Activated naive CD4-positive, alpha-beta T cell treated with anti-CD3 and anti-CD28 coated beads, Interleukin-2, amount 50 U/mL, for 24 hours (primary cell): ENCODE measurements around the gene REM2.

Source experiments
- H3K27ac Mint-ChIP-seq: one replicate; pipeline ENCODE4 v1.8.0; 2021; ENCODE audit warnings: mild to moderate bottlenecking, mixed read lengths
- H3K27me3 Mint-ChIP-seq: one replicate; pipeline ENCODE4 v1.8.0; 2021; ENCODE audit warnings: mixed read lengths
- H3K36me3 Mint-ChIP-seq: one replicate; pipeline ENCODE4 v1.8.0; 2021; ENCODE audit warnings: mixed read lengths
- H3K4me1 Mint-ChIP-seq: one replicate; pipeline ENCODE4 v1.8.0; 2021; ENCODE audit warnings: mixed read lengths
- H3K4me3 Mint-ChIP-seq: one replicate; pipeline ENCODE4 v1.8.0; 2021; ENCODE audit warnings: mild to moderate bottlenecking, mixed read lengths
- H3K9me3 Mint-ChIP-seq: one replicate; pipeline ENCODE4 v1.8.0; 2021; ENCODE audit warnings: mixed read lengths

REM2 gene

GRCh38 chr14:22861651-22862050, 21.4 kb upstream of the REM2 start:
- Mint-ChIP-seq H3K9me3 (no peaks in the 10 kb centered on the region), H3K4me1 (peaks cover 31% of the 10 kb centered on the region), H3K36me3 (no peaks in the 10 kb centered on the region), H3K27ac (no peak overlapping the region), H3K4me3 (no peak overlapping the region), H3K27me3 (no peaks in the 10 kb centered on the region)

GRCh38 chr14:22864979-22865378, 18.0 kb upstream of the REM2 start:
- Mint-ChIP-seq H3K27ac (no peak overlapping the region), H3K27me3 (no peaks in the 10 kb centered on the region), H3K36me3 (no peaks in the 10 kb centered on the region), H3K4me3 (no peak overlapping the region), H3K4me1 (peaks cover 16% of the 10 kb centered on the region), H3K9me3 (no peaks in the 10 kb centered on the region)

GRCh38 chr14:22865424-22866405, 17.3 kb upstream of the REM2 start:
- Mint-ChIP-seq H3K4me1 (peaks cover 22% of the 10 kb centered on the region), H3K36me3 (no peaks in the 10 kb centered on the region), H3K9me3 (no peaks in the 10 kb centered on the region), H3K27me3 (no peaks in the 10 kb centered on the region), H3K4me3 (no peak overlapping the region), H3K27ac (no peak overlapping the region)

- Mint-ChIP-seq H3K4me3 (no peak overlapping the region), H3K9me3 (no peaks in the 10 kb centered on the region), H3K27ac (no peak overlapping the region), H3K36me3 (no peaks in the 10 kb centered on the region), H3K27me3 (no peaks in the 10 kb centered on the region), H3K4me1 (peaks cover 26% of the 10 kb centered on the region)
These were observed 16.1 kb upstream of the REM2 start for GRCh38 chr14:22866874-22867273.

GRCh38 chr14:22870811-22871223, 12.2 kb upstream of the REM2 start:
- H3K9me3 Mint-ChIP-seq, result no peaks in the 10 kb centered on the region
- peaks cover 39% of the 10 kb centered on the region for H3K4me1 Mint-ChIP-seq
- no peaks in the 10 kb centered on the region for H3K27me3 Mint-ChIP-seq
- H3K27ac Mint-ChIP-seq, result peak overlapping the region; percentile 99
- H3K4me3 Mint-ChIP-seq, result peak overlapping the region; percentile 97
- no peaks in the 10 kb centered on the region for H3K36me3 Mint-ChIP-seq

GRCh38 chr14:22871224-22872032, 11.6 kb upstream of the REM2 start, which contains the start of gene LRP10:
Gene LRP10, plus strand, starts transcription at chr14:22871740. Its CDS starts 564 bp downstream, at chr14:22872304.
- Mint-ChIP-seq H3K4me1 (peaks cover 37% of the 10 kb centered on the region), H3K27ac (peak within 1 kb of the TSS; percentile 99), H3K9me3 (no peaks in the 10 kb centered on the region), H3K27me3 (no peaks in the 10 kb centered on the region), H3K4me3 (peak within 1 kb of the TSS; percentile 97), H3K36me3 (peaks cover 3% of the 10 kb centered on the region)

GRCh38 chr14:22872033-22872832, 10.8 kb upstream of the REM2 start:
- Mint-ChIP-seq H3K9me3 (no peaks in the 10 kb centered on the region), H3K27ac (peak overlapping the region; percentile 98), H3K4me1 (peaks cover 33% of the 10 kb centered on the region), H3K4me3 (peak overlapping the region; percentile 97), H3K27me3 (no peaks in the 10 kb centered on the region), H3K36me3 (peaks cover 3% of the 10 kb centered on the region)

GRCh38 chr14:22872833-22873520, 10.0 kb upstream of the REM2 start:
- H3K4me1 Mint-ChIP-seq, result peaks cover 33% of the 10 kb centered on the region
- peak overlapping the region; percentile 90 for H3K4me3 Mint-ChIP-seq
- no peaks in the 10 kb centered on the region for H3K27me3 Mint-ChIP-seq
- H3K36me3 Mint-ChIP-seq, result peaks cover 4% of the 10 kb centered on the region
- no peaks in the 10 kb centered on the region for H3K9me3 Mint-ChIP-seq
- peak overlapping the region; percentile 98 for H3K27ac Mint-ChIP-seq

GRCh38 chr14:22875003-22875747, 7.8 kb upstream of the REM2 start:
- Mint-ChIP-seq H3K27me3 (no peaks in the 10 kb centered on the region), H3K4me3 (no peak overlapping the region), H3K36me3 (peaks cover 8% of the 10 kb centered on the region), H3K4me1 (peaks cover 32% of the 10 kb centered on the region), H3K9me3 (no peaks in the 10 kb centered on the region), H3K27ac (no peak overlapping the region)

GRCh38 chr14:22875748-22876319, 7.2 kb upstream of the REM2 start:
- no peaks in the 10 kb centered on the region for H3K27me3 Mint-ChIP-seq
- H3K4me3 Mint-ChIP-seq, result no peak overlapping the region
- H3K27ac Mint-ChIP-seq, result no peak overlapping the region
- peaks cover 26% of the 10 kb centered on the region for H3K4me1 Mint-ChIP-seq
- H3K36me3 Mint-ChIP-seq, result peaks cover 8% of the 10 kb centered on the region
- no peaks in the 10 kb centered on the region for H3K9me3 Mint-ChIP-seq

- H3K4me1 Mint-ChIP-seq, result peaks cover 30% of the 10 kb centered on the region
- no peaks in the 10 kb centered on the region for H3K27me3 Mint-ChIP-seq
- no peak overlapping the region for H3K4me3 Mint-ChIP-seq
- H3K36me3 Mint-ChIP-seq, result peaks cover 8% of the 10 kb centered on the region
- no peaks in the 10 kb centered on the region for H3K9me3 Mint-ChIP-seq
- H3K27ac Mint-ChIP-seq, result no peak overlapping the region
These were observed 6.0 kb upstream of the REM2 start for GRCh38 chr14:22877000-22877501.

GRCh38 chr14:22878271-22879246, 4.5 kb upstream of the REM2 start:
- Mint-ChIP-seq H3K36me3 (peaks cover 8% of the 10 kb centered on the region), H3K9me3 (no peaks in the 10 kb centered on the region), H3K27ac (peak overlapping the region; percentile 81), H3K4me3 (no peak overlapping the region), H3K4me1 (peaks cover 32% of the 10 kb centered on the region), H3K27me3 (no peaks in the 10 kb centered on the region)

- Mint-ChIP-seq H3K4me1 (peaks cover 45% of the 10 kb centered on the region), H3K4me3 (no peak overlapping the region), H3K36me3 (peaks cover 5% of the 10 kb centered on the region), H3K9me3 (no peaks in the 10 kb centered on the region), H3K27ac (peak overlapping the region; percentile 7), H3K27me3 (no peaks in the 10 kb centered on the region)
These were observed 958 bp upstream of the REM2 start for GRCh38 chr14:22882064-22882463.
